Measurements from ENCODE around the gene ST6GALNAC3.

DNA sequence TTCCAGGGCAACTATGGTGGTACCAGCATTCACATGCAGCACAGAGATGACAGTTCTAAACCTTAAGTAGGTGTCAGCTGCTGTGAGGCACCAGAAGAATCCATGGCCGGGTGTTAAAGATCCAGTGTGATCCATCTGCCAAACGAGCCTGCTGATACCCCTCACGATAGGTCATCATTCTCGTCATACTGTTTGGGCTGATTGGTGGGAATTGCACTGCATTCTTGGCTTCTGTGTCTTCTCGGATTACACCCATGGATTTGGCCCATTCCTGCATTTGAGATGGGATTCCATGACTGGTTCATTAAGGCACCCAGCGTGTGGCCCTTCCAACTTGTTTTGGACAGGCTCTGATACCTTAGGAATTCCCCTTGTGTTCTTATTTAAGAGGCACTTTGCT lies 55.2 kb downstream of the ST6GALNAC3 start:
- TF ChIP-seq, protein P1, sequence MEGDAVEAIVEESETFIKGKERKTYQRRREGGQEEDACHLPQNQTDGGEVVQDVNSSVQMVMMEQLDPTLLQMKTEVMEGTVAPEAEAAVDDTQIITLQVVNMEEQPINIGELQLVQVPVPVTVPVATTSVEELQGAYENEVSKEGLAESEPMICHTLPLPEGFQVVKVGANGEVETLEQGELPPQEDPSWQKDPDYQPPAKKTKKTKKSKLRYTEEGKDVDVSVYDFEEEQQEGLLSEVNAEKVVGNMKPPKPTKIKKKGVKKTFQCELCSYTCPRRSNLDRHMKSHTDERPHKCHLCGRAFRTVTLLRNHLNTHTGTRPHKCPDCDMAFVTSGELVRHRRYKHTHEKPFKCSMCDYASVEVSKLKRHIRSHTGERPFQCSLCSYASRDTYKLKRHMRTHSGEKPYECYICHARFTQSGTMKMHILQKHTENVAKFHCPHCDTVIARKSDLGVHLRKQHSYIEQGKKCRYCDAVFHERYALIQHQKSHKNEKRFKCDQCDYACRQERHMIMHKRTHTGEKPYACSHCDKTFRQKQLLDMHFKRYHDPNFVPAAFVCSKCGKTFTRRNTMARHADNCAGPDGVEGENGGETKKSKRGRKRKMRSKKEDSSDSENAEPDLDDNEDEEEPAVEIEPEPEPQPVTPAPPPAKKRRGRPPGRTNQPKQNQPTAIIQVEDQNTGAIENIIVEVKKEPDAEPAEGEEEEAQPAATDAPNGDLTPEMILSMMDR (conservative IDR thresholded peaks at IDR 0.05; ENCODE audit: low read length), result no peak
- TF ChIP-seq EZH2phosphoT487 (IDR thresholded peaks at IDR 0.05; ENCODE audit: borderline replicate concordance, low read depth, low read length), result no peak

All from OCI-LY7 (cell line).